Liver (tissue), 9 donors: ENCODE data around the gene NUBPL. TPM values are rescaled to one million over a fixed set of nuclear protein-coding genes. Genes with fewer than 3 reads are reported as not detected.
"Not testable (repeated sequence)": the region's sequence is repeated elsewhere in the genome, so short reads cannot be mapped to it uniquely, and the experiment has no call there.

Experiments
- DNase-seq: peaks from one replicate; pipeline ENCODE4 v3.0.0-alpha.2; 2017; ENCODE audit warnings: low spot score
- H3K27ac ChIP-seq, 2 donors: one replicate each; pipeline ENCODE4 v1.7.0; 2013; ENCODE audit warnings: inconsistent platforms in 2 of 2, low read length in 2 of 2, control low read depth in 1 of 2, low read depth in 1 of 2, mild to moderate bottlenecking in 1 of 2
- H3K27me3 ChIP-seq, 4 donors: one replicate each; pipeline versions ENCODE4 v1.6.1 to v1.7.0; 2013; ENCODE audit warnings: low read length in 3 of 4, inconsistent platforms in 1 of 4, mild to moderate bottlenecking in 1 of 4, moderate library complexity in 1 of 4; ENCODE audit not compliant: control insufficient read depth in 4 of 4, insufficient read depth in 4 of 4
- H3K36me3 ChIP-seq, 4 donors: one replicate each; pipeline versions ENCODE4 v1.6.1 to v1.7.0; 2013; ENCODE audit warnings: low read length in 3 of 4, mild to moderate bottlenecking in 3 of 4, low read depth in 1 of 4, moderate library complexity in 1 of 4; ENCODE audit not compliant: control insufficient read depth in 4 of 4, insufficient read depth in 3 of 4
- H3K4me1 ChIP-seq, 4 donors: one replicate each; pipeline versions ENCODE4 v1.6.1 to v1.7.0; 2013; ENCODE audit warnings: low read length in 3 of 4, mild to moderate bottlenecking in 3 of 4, moderate library complexity in 1 of 4; ENCODE audit not compliant: control insufficient read depth in 4 of 4, insufficient read depth in 4 of 4
- H3K4me3 ChIP-seq, 3 donors: one replicate each; pipeline versions ENCODE4 v1.6.1 to v1.7.0; 2013; ENCODE audit warnings: low read length in 3 of 3, control low read depth in 1 of 3, low read depth in 1 of 3, mild to moderate bottlenecking in 1 of 3
- H3K9ac ChIP-seq, 2 donors: one replicate each; pipeline ENCODE4 v1.7.0; 2013; ENCODE audit warnings: low read length in 2 of 2, mild to moderate bottlenecking in 2 of 2, moderate library complexity in 2 of 2, control low read depth in 1 of 2, low read depth in 1 of 2
- H3K9me3 ChIP-seq, 4 donors: one replicate each; pipeline versions ENCODE4 v1.6.1 to v1.7.0; 2013; ENCODE audit warnings: low read length in 3 of 4; ENCODE audit not compliant: control insufficient read depth in 4 of 4
- EGR1 ChIP-seq, 2 donors: IDR thresholded peaks; 2 replicates each; pipeline ENCODE4 v1.6.1; 2016 to 2018; ENCODE audit warnings: antibody characterized with exemption in 2 of 2, low read depth in 2 of 2
- GABPA ChIP-seq, 2 donors: IDR thresholded peaks in 1 of 2; conservative IDR thresholded peaks in 1 of 2; 2 replicates each; pipeline ENCODE4 v1.6.1; 2016; ENCODE audit warnings: antibody characterized with exemption in 2 of 2, mild to moderate bottlenecking in 1 of 2, moderate library complexity in 1 of 2
- HNF4G ChIP-seq: IDR thresholded peaks from 2 replicates; pipeline ENCODE4 v1.6.1; 2016; ENCODE audit warnings: antibody characterized with exemption
- SP1 ChIP-seq: IDR thresholded peaks from 2 replicates; pipeline ENCODE4 v1.6.1; 2018; ENCODE audit warnings: antibody characterized with exemption, mild to moderate bottlenecking
- TAF1 ChIP-seq: conservative IDR thresholded peaks from 2 replicates; pipeline ENCODE4 v1.6.1; 2016; ENCODE audit warnings: antibody characterized with exemption, mild to moderate bottlenecking
- YY1 ChIP-seq: IDR thresholded peaks from 2 replicates; pipeline ENCODE4 v1.6.1; 2016; ENCODE audit warnings: antibody characterized with exemption, mild to moderate bottlenecking
- WGBS: extraction: QIAGEN DNeasy Blood & Tissue Kit; methylation state at CpG from one replicate; pipeline ENCODE4 v1.1.7; 2013; 5-methylcytosine and 5-hydroxymethylcytosine counted together
- polyA plus RNA-seq, 2 donors: library from polyadenylated mRNA; stranded (reverse) in 1 of 2; unstranded in 1 of 2; fragments of 200-250 nt in 1 of 2; fragments of >200 nt in 1 of 2; fragmentation: Nextera tagmentation in 1 of 2; extraction: Ambion mirVana in 1 of 2; gene quantifications; one replicate each; pipeline versions ENCODE4 v1.2.1 to v1.2.3, GENCODE V29; 2013 to 2015
- total RNA-seq, 2 donors: library from RNA; depleted of rRNA; stranded (reverse); fragments of >200 nt; gene quantifications; one replicate each; pipeline ENCODE4 v1.2.3, GENCODE V29; 2014
- TF ChIP-seq, protein P1 (sequence below): fragments of 150-350 bp; IDR thresholded peaks from 2 replicates; pipeline ENCODE4 v1.5.1; 2017; ENCODE audit warnings: improper control_type of control experiment, low read depth, low read length; ENCODE audit not compliant: missing input control
- TF ChIP-seq, protein P2 (sequence below): IDR thresholded peaks from 2 replicates; pipeline ENCODE4 v1.6.1; 2016; ENCODE audit warnings: antibody characterized with exemption
- TF ChIP-seq, protein P3 (sequence below): IDR thresholded peaks from 2 replicates; pipeline ENCODE4 v1.6.1; 2016; ENCODE audit warnings: antibody characterized with exemption
- TF ChIP-seq, protein P4 (sequence below): IDR thresholded peaks from 2 replicates; pipeline ENCODE4 v1.6.1; 2016; ENCODE audit warnings: antibody characterized with exemption
- TF ChIP-seq, protein P5 (sequence below): IDR thresholded peaks from 2 replicates; pipeline ENCODE4 v1.6.1; 2016; ENCODE audit warnings: antibody characterized with exemption, mild to moderate bottlenecking
- donor health status: healthy.
- donor health status: healthy.
- donor health status: healthy.
- donor health status: healthy.
- donor health status: healthy.

NUBPL gene
- total and polyA plus RNA-seq, 4 donors: 4.2 to 9.3 (median 6.7) TPM

DNA sequence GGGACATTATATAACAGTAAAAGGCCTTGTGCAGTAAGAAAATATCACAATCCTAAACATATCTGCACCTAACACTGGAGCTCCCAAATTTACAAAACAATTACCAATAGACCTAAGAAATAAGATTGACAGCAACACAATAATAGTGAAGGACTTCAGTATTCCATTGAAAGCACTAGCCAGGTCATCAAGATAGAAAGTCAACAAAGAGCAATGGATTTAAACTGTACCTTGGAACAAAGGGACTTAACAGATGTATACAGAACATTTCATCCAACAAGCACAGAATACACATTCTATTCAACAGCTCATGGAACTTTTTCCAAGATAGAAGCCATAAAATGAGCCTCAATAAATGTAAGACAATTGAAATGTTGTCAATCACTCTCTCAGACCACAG is 306.4 kb downstream of the NUBPL start:
- no peak for DNase-seq
- Histone ChIP-seq H3K27me3 (no peaks in the 10 kb centered on the region), H3K9me3 (peaks cover 0 to 3% (median 0%) of the 10 kb centered on the region in 4 donors), H3K9ac (no peak overlapping the region), H3K4me1 (no peaks in the 10 kb centered on the region), H3K36me3 (no peaks in the 10 kb centered on the region), H3K27ac (no peak overlapping the region), H3K4me3 (no peak overlapping the region)
- TF ChIP-seq YY1 (no peak), SP1 (no peak), TAF1 (no peak), EGR1 (IDR thresholded peaks at IDR 0.05; ENCODE audit: low read depth in 2 of 2) (no peak), GABPA (IDR thresholded peaks at IDR 0.05 in 1 of 2, conservative IDR thresholded peaks at IDR 0.05 in 1 of 2) (no peak), HNF4G (no peak)
- TF ChIP-seq, protein P1, sequence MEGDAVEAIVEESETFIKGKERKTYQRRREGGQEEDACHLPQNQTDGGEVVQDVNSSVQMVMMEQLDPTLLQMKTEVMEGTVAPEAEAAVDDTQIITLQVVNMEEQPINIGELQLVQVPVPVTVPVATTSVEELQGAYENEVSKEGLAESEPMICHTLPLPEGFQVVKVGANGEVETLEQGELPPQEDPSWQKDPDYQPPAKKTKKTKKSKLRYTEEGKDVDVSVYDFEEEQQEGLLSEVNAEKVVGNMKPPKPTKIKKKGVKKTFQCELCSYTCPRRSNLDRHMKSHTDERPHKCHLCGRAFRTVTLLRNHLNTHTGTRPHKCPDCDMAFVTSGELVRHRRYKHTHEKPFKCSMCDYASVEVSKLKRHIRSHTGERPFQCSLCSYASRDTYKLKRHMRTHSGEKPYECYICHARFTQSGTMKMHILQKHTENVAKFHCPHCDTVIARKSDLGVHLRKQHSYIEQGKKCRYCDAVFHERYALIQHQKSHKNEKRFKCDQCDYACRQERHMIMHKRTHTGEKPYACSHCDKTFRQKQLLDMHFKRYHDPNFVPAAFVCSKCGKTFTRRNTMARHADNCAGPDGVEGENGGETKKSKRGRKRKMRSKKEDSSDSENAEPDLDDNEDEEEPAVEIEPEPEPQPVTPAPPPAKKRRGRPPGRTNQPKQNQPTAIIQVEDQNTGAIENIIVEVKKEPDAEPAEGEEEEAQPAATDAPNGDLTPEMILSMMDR: no peak
- TF ChIP-seq, protein P2, sequence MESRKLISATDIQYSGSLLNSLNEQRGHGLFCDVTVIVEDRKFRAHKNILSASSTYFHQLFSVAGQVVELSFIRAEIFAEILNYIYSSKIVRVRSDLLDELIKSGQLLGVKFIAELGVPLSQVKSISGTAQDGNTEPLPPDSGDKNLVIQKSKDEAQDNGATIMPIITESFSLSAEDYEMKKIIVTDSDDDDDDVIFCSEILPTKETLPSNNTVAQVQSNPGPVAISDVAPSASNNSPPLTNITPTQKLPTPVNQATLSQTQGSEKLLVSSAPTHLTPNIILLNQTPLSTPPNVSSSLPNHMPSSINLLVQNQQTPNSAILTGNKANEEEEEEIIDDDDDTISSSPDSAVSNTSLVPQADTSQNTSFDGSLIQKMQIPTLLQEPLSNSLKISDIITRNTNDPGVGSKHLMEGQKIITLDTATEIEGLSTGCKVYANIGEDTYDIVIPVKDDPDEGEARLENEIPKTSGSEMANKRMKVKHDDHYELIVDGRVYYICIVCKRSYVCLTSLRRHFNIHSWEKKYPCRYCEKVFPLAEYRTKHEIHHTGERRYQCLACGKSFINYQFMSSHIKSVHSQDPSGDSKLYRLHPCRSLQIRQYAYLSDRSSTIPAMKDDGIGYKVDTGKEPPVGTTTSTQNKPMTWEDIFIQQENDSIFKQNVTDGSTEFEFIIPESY: no peak
- TF ChIP-seq, protein P3, sequence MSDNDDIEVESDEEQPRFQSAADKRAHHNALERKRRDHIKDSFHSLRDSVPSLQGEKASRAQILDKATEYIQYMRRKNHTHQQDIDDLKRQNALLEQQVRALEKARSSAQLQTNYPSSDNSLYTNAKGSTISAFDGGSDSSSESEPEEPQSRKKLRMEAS: no peak
- TF ChIP-seq, protein P4, sequence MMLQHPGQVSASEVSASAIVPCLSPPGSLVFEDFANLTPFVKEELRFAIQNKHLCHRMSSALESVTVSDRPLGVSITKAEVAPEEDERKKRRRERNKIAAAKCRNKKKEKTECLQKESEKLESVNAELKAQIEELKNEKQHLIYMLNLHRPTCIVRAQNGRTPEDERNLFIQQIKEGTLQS: no peak
- TF ChIP-seq, protein P5, sequence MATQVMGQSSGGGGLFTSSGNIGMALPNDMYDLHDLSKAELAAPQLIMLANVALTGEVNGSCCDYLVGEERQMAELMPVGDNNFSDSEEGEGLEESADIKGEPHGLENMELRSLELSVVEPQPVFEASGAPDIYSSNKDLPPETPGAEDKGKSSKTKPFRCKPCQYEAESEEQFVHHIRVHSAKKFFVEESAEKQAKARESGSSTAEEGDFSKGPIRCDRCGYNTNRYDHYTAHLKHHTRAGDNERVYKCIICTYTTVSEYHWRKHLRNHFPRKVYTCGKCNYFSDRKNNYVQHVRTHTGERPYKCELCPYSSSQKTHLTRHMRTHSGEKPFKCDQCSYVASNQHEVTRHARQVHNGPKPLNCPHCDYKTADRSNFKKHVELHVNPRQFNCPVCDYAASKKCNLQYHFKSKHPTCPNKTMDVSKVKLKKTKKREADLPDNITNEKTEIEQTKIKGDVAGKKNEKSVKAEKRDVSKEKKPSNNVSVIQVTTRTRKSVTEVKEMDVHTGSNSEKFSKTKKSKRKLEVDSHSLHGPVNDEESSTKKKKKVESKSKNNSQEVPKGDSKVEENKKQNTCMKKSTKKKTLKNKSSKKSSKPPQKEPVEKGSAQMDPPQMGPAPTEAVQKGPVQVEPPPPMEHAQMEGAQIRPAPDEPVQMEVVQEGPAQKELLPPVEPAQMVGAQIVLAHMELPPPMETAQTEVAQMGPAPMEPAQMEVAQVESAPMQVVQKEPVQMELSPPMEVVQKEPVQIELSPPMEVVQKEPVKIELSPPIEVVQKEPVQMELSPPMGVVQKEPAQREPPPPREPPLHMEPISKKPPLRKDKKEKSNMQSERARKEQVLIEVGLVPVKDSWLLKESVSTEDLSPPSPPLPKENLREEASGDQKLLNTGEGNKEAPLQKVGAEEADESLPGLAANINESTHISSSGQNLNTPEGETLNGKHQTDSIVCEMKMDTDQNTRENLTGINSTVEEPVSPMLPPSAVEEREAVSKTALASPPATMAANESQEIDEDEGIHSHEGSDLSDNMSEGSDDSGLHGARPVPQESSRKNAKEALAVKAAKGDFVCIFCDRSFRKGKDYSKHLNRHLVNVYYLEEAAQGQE: no peak

DNA sequence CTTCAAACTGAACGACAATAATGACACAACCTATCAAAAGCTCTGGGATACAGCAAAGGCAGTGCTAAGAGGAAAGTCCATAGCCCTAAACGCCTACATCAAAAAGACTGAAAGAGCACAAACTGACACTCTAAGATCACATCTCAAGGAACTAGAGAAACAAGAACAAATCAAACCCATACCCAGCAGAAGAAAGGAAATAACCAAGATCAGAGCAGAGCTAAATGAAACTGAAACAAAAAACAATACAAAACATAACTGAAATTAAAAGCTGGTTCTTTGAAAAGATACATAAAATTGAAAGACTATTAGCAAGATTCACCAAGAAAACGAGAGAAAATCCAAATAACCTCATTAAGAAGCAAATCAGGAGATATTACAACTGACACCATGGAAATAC is 306.9 kb downstream of the NUBPL start:
- not testable (repeated sequence) for DNase-seq, H3K9me3 ChIP-seq, H3K9ac ChIP-seq, H3K4me3 ChIP-seq, H3K27ac ChIP-seq, H3K36me3 ChIP-seq, H3K27me3 ChIP-seq, H3K4me1 ChIP-seq
- WGBS: 85% methylated on average over 3 of the region's 3 CpGs
